Esophagus muscularis mucosa (tissue), 4 donors: ENCODE data around the gene PRM2. TPM values are rescaled to one million over a fixed set of nuclear protein-coding genes. Genes with fewer than 3 reads are reported as not detected.

Source experiments
- DNase-seq: peaks from one replicate; pipeline ENCODE4 v3.0.0-alpha.2; 2017; ENCODE audit errors: extremely low spot score
- H3K27ac ChIP-seq, 4 donors: fragments of 200-600 bp; sonication (generic); replicated peaks in 1 of 4; 1 replicate in 3 of 4; 2 replicates in 1 of 4; pipeline ENCODE4 v1.5.1; 2016 to 2019; ENCODE audit warnings: mild to moderate bottlenecking in 1 of 4
- H3K27me3 ChIP-seq, 4 donors: fragments of 200-600 bp; sonication (generic); one replicate each; pipeline versions ENCODE4 v1.5.1 to v1.6.0; 2016 to 2019
- H3K36me3 ChIP-seq, 4 donors: fragments of 200-600 bp; sonication (generic); one replicate each; pipeline ENCODE4 v1.5.1; 2016 to 2019
- H3K4me1 ChIP-seq, 4 donors: fragments of 200-600 bp; sonication (generic); one replicate each; pipeline ENCODE4 v1.5.1; 2016 to 2019
- H3K4me3 ChIP-seq, 4 donors: fragments of 200-600 bp; sonication (generic); 1 replicate in 2 of 4; 2 replicates in 2 of 4; pipeline ENCODE4 v1.5.1; 2016 to 2019; ENCODE audit warnings: mild to moderate bottlenecking in 4 of 4, moderate library complexity in 1 of 4
- H3K9me3 ChIP-seq, 4 donors: fragments of 200-600 bp; sonication (generic); 1 replicate in 3 of 4; 2 replicates in 1 of 4; pipeline ENCODE4 v1.5.1; 2016 to 2019
- EP300 ChIP-seq: sonication (generic); formaldehyde crosslinking; IDR thresholded peaks from one replicate; pipeline ENCODE4 v1.6.1; 2017; ENCODE audit warnings: antibody characterized with exemption
- POLR2A ChIP-seq: fragments of 450-650 bp; IDR thresholded peaks from one replicate; pipeline ENCODE4 v1.6.1; 2017; ENCODE audit warnings: antibody characterized with exemption, moderate library complexity, mild to moderate bottlenecking, low read depth
- POLR2AphosphoS5 ChIP-seq, 2 donors: sonication (generic); formaldehyde crosslinking; IDR thresholded peaks; one replicate each; pipeline ENCODE4 v1.6.1; 2017; ENCODE audit warnings: antibody characterized with exemption in 2 of 2
- WGBS: methylation state at CpG from one replicate; pipeline ENCODE4 v1.1.5; 2018; 5-methylcytosine and 5-hydroxymethylcytosine counted together
- intact Hi-C: fragments of 100-400 bp; cut with DNase I; formaldehyde crosslinking; loops from one replicate; pipeline ENCODE4 v1.15.1; 2023
- small RNA-seq, 3 donors: library from RNA; depleted of rRNA; stranded (forward); fragments of <200 nt; gene quantifications; one replicate each; pipeline ENCODE3, GENCODE V24; 2016
- total RNA-seq, 4 donors: library from RNA; depleted of rRNA; stranded (reverse); fragments of >200 nt; gene quantifications; one replicate each; pipeline versions ENCODE4 v1.1.0 to v1.2.1, GENCODE V29; 2016
- TF ChIP-seq, protein P1 (sequence below), 3 experiments: fragments of 200-600 bp in 2 of 3; fragments of 450-650 bp in 1 of 3; sonication (generic) in 2 of 3; IDR thresholded peaks; one replicate each; pipeline ENCODE4 v1.5.1; 2017 to 2019; ENCODE audit warnings: antibody characterized with exemption in 3 of 3, mild to moderate bottlenecking in 2 of 3, moderate library complexity in 1 of 3

PRM2 gene
- total RNA-seq, 4 donors from 2014 or later: not detected

DNA sequence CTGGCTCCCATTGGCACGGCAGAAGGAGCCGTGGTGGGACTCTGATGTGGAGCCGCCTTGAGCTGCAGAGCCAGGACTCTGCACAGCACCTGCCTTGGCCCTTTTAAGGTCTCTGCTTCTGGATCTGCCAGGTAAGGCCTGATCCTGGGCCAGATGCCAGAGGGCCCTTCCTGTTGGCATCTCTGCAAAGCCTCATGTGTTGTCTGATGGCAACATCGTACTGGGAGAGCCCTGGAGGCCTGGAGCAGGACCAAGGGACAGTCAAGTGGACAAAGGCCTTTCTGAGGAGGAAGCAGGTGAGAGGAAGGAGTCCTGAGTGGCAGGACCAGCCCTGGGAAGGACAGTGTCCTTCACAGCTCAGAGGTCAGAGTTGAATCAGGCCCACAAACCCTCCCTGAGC is 46.4 kb downstream of the PRM2 start:
- H3K27me3 ChIP-seq: no peaks in the 10 kb centered on the region
- no peak overlapping the region for H3K27ac ChIP-seq
- no peak overlapping the region for H3K4me3 ChIP-seq
- TF ChIP-seq POLR2A: no peak
- no peaks in the 10 kb centered on the region for H3K36me3 ChIP-seq
- peaks cover 9 to 16% (median 12%) of the 10 kb centered on the region in 4 donors for H3K4me1 ChIP-seq
- intact Hi-C loops: no loop called here
- 40% methylated on average over 2 of the region's 4 CpGs for WGBS
- no peak for DNase-seq
- no peaks in the 10 kb centered on the region for H3K9me3 ChIP-seq

DNA sequence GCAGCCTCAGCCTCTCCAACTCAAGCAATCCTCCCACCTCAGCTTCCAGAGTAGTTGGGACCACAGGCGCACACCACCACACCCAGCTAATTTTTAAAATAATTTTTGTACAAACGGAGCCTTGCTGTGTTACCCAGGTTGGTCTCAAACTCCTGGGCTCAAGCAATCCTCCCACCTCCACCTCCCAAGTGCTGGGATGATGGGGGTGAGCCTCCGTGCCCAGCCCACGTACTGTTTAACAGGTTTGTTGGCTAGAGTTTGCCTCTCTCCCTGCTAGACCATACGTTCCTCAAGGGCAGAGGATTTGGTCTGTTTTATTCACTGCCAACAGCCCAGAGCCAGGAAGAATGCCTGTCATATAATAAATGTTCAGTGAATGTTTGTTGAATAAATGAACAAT is 46.8 kb downstream of the PRM2 start:
- Histone ChIP-seq H3K9me3 (no peaks in the 10 kb centered on the region), H3K36me3 (no peaks in the 10 kb centered on the region), H3K27me3 (no peaks in the 10 kb centered on the region), H3K4me1 (peaks cover 14 to 19% (median 17%) of the 10 kb centered on the region in 4 donors), H3K27ac (no peak overlapping the region), H3K4me3 (no peak overlapping the region)
- no peak for DNase-seq
- TF ChIP-seq POLR2AphosphoS5 (IDR thresholded peaks at IDR 0.05) (no peak), EP300 (no peak), POLR2A (no peak)
- TF ChIP-seq, protein P1, sequence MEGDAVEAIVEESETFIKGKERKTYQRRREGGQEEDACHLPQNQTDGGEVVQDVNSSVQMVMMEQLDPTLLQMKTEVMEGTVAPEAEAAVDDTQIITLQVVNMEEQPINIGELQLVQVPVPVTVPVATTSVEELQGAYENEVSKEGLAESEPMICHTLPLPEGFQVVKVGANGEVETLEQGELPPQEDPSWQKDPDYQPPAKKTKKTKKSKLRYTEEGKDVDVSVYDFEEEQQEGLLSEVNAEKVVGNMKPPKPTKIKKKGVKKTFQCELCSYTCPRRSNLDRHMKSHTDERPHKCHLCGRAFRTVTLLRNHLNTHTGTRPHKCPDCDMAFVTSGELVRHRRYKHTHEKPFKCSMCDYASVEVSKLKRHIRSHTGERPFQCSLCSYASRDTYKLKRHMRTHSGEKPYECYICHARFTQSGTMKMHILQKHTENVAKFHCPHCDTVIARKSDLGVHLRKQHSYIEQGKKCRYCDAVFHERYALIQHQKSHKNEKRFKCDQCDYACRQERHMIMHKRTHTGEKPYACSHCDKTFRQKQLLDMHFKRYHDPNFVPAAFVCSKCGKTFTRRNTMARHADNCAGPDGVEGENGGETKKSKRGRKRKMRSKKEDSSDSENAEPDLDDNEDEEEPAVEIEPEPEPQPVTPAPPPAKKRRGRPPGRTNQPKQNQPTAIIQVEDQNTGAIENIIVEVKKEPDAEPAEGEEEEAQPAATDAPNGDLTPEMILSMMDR (IDR thresholded peaks at IDR 0.05): no peak
- WGBS: 80% methylated on average over 5 of the region's 5 CpGs
- intact Hi-C loops: no loop called here

DNA sequence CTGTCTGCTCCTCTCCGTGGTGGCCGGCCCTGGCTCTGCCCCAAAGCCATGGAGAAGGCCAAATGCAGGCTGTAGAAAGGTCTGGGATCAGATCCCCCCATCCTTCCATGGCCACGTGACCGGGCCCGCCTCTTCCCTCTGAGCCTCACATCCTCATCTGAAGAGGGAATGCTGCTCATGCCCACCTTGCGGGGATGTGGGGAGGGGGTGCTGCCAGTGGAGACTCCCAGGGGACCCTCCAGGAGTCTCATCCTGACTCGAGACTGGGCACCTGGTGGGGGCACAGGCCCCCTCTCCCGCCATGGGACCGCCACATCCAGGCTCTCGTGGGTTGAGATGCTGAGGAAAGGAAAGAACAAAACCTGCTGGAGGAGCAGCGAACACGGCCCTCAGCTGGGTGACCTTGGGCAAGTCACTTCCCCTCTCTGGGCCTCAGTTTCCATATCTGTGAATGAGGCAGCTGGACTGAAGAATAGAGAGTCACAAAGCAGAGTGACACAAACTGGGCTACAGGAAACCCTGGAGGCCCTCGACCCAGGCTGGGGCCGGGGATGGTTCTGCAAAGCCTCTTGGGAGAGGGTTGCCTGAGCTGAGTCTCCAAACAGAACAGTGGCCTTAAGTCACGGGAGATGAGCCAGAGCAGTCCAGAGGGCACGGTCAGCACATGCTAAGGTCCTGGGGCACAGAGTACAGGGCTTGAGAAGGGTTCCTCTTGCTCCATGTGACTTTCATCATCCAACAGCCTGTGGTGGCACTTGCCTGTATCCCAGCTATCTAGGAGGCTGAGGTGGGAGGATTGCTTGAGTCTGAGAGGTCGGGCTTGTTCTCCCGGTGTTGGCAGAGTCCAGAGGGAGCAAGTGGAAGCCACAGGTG is 50.4 kb downstream of the PRM2 start:
- TF ChIP-seq POLR2A: no peak
- TF ChIP-seq, protein P1 (IDR thresholded peaks at IDR 0.05): no peak
- TF ChIP-seq POLR2AphosphoS5 (IDR thresholded peaks at IDR 0.05): no peak
- no peak for TF ChIP-seq EP300
- DNase-seq: no peak
- Histone ChIP-seq H3K4me1 (peaks cover 9 to 27% (median 18%) of the 10 kb centered on the region in 4 donors), H3K4me3 (no peak overlapping the region), H3K27me3 (no peaks in the 10 kb centered on the region), H3K9me3 (no peaks in the 10 kb centered on the region), H3K27ac (no peak overlapping the region), H3K36me3 (no peaks in the 10 kb centered on the region)
- 88% methylated on average over 11 of the region's 18 CpGs for WGBS
- intact Hi-C loops: no loop called here

Small RNA genes lying within 50 kb of the gene (small RNA-seq; reads per million reads assigned to genes)
- gene MIR548H2 (0 reads per million in 3 donors), gene RF00019 (0 reads per million in 3 donors), gene RF00554 (0 reads per million in 3 donors)

Other genes starting within 250 kb of the PRM2 start
- 10 to 100 TPM in 1 of 4 donors, 1 to 10 TPM in 3; 3.8 to 11.1 (median 6.1) TPM for gene SOCS1, start 20.3 kb downstream of the PRM2 start, total RNA-seq
- gene TNP2, start 7.2 kb downstream of the PRM2 start, total RNA-seq: not detected
- not detected for gene PRM3, start 2.9 kb downstream of the PRM2 start, total RNA-seq
- gene PRM1, start 4.8 kb upstream of the PRM2 start, total RNA-seq: not detected
- gene RMI2, start 69.0 kb upstream of the PRM2 start, total RNA-seq: 1 to 10 TPM in 1 of 4 donors, under 1 TPM in 2, not detected in 1; 0.29 to 1.7 (median 0.33) TPM